HepG2 (cell line): Measurements from ENCODE around the gene AHSG. TPM values are rescaled to one million over a fixed set of nuclear protein-coding genes. Genes with fewer than 3 reads are reported as not detected.

Source experiments
- AKAP8 ChIP-seq: sonication (generic); formaldehyde crosslinking; IDR thresholded peaks from 2 replicates; pipeline ENCODE4 v1.5.1; 2020; ENCODE audit warnings: mild to moderate bottlenecking, missing genetic modification reagents
- CBX2 ChIP-seq, 2 experiments: fragments of 200-600 bp in 1 of 2; sonication (generic); formaldehyde crosslinking in 1 of 2; IDR thresholded peaks; 2 replicates each; pipeline versions ENCODE4 v1.7.0 to v1.8.1; 2018 to 2022; ENCODE audit warnings: low read depth in 2 of 2, low read length in 1 of 2, mild to moderate bottlenecking in 1 of 2, missing genetic modification reagents in 1 of 2
- ESRRA ChIP-seq: sonication (generic); formaldehyde crosslinking; IDR thresholded peaks from 2 replicates; pipeline ENCODE4 v1.5.1; 2020; ENCODE audit warnings: mild to moderate bottlenecking, low read depth, missing genetic modification reagents
- FOXO1 ChIP-seq: sonication (generic); formaldehyde crosslinking; IDR thresholded peaks from 2 replicates; pipeline ENCODE4 v1.4.0; 2020; ENCODE audit warnings: missing genetic modification reagents
- KAT7 ChIP-seq: IDR thresholded peaks from 2 replicates; pipeline ENCODE4 v1.6.1; 2018; ENCODE audit warnings: borderline replicate concordance, missing compliant biosample characterization
- MEIS2 ChIP-seq: sonication (generic); formaldehyde crosslinking; IDR thresholded peaks from 2 replicates; pipeline ENCODE4 v1.9.0; 2021; ENCODE audit warnings: mild to moderate bottlenecking, missing genetic modification reagents
- MIER3 ChIP-seq: IDR thresholded peaks from 2 replicates; pipeline ENCODE4 v1.6.1; 2016; ENCODE audit warnings: missing compliant biosample characterization, borderline replicate concordance
- MTF1 ChIP-seq: sonication (generic); formaldehyde crosslinking; IDR thresholded peaks from 2 replicates; pipeline ENCODE4 v1.5.0; 2020; ENCODE audit warnings: missing genetic modification reagents
- MXI1 ChIP-seq: IDR thresholded peaks from 3 replicates; pipeline ENCODE4 v1.6.1; 2012; ENCODE audit warnings: low read depth, low read length, inconsistent platforms, borderline replicate concordance
- NFATC3 ChIP-seq: sonication (generic); formaldehyde crosslinking; IDR thresholded peaks from 2 replicates; pipeline ENCODE4 v1.5.1; 2020; ENCODE audit warnings: mild to moderate bottlenecking, missing genetic modification reagents
- NFE2L2 ChIP-seq: fragments of 150-350 bp; IDR thresholded peaks from 2 replicates; pipeline ENCODE4 v1.6.1; 2014; ENCODE audit warnings: low read length
- PCBP1 ChIP-seq: fragments of 200-400 bp; formaldehyde crosslinking; IDR thresholded peaks from 2 replicates; pipeline ENCODE4 v1.6.1; 2017; ENCODE audit warnings: mild to moderate bottlenecking, low read depth, low read length, borderline replicate concordance
- PHB2 ChIP-seq: fragments of 450-650 bp; IDR thresholded peaks from 2 replicates; pipeline ENCODE4 v1.6.1; 2018; ENCODE audit not compliant: partially characterized antibody
- POLR2G ChIP-seq: fragments of 200-400 bp; formaldehyde crosslinking; IDR thresholded peaks from 2 replicates; pipeline ENCODE4 v1.6.1; 2018; ENCODE audit warnings: mild to moderate bottlenecking, low read depth, low read length, moderate library complexity
- RFXANK ChIP-seq: IDR thresholded peaks from 2 replicates; pipeline ENCODE4 v1.6.1; 2016
- SNAI1 ChIP-seq: sonication (generic); formaldehyde crosslinking; IDR thresholded peaks from 2 replicates; pipeline ENCODE4 v1.5.0; 2020; ENCODE audit warnings: mild to moderate bottlenecking, missing genetic modification reagents, borderline replicate concordance
- SP1 ChIP-seq, 2 experiments: fragments of 450-650 bp in 1 of 2; sonication (generic) in 1 of 2; formaldehyde crosslinking in 1 of 2; IDR thresholded peaks; 2 replicates each; pipeline versions ENCODE4 v1.4.0 to v1.6.1; 2016 to 2020; ENCODE audit warnings: missing genetic modification reagents in 1 of 2
- SPEN ChIP-seq: sonication (generic); formaldehyde crosslinking; IDR thresholded peaks from 2 replicates; pipeline ENCODE4 v1.5.1; 2020; ENCODE audit warnings: low read depth, mild to moderate bottlenecking, missing genetic modification reagents
- SRSF4 ChIP-seq: fragments of 200-400 bp; formaldehyde crosslinking; IDR thresholded peaks from one replicate; pipeline ENCODE4 v1.6.1; 2018; ENCODE audit warnings: mild to moderate bottlenecking, low read depth, low read length, moderate library complexity; ENCODE audit not compliant: poor library complexity, severe bottlenecking
- TFAP4 ChIP-seq: sonication (generic); IDR thresholded peaks from 2 replicates; pipeline ENCODE4 v1.6.1; 2016; ENCODE audit warnings: low read depth, borderline replicate concordance
- THAP8 ChIP-seq: sonication (generic); formaldehyde crosslinking; IDR thresholded peaks from 2 replicates; pipeline ENCODE4 v1.5.1; 2020; ENCODE audit warnings: missing genetic modification reagents, mild to moderate bottlenecking, borderline replicate concordance
- TMF1 ChIP-seq: sonication (generic); formaldehyde crosslinking; IDR thresholded peaks from 2 replicates; pipeline ENCODE4 v1.8.1; 2022; ENCODE audit warnings: low read depth, missing genetic modification reagents
- ZFX ChIP-seq: sonication (generic); formaldehyde crosslinking; IDR thresholded peaks from 2 replicates; pipeline ENCODE4 v1.4.0; 2020; ENCODE audit warnings: mild to moderate bottlenecking, low read depth, missing genetic modification reagents, moderate library complexity
- ZNF292 ChIP-seq: sonication (generic); formaldehyde crosslinking; IDR thresholded peaks from 2 replicates; pipeline ENCODE4 v1.8.1; 2022; ENCODE audit warnings: mild to moderate bottlenecking, low read depth, missing genetic modification reagents, borderline replicate concordance
- ZNF569 ChIP-seq: sonication (generic); formaldehyde crosslinking; IDR thresholded peaks from 2 replicates; pipeline ENCODE4 v1.5.0; 2020; ENCODE audit warnings: mild to moderate bottlenecking, missing genetic modification reagents, moderate library complexity, borderline replicate concordance
- ZNF652 ChIP-seq: IDR thresholded peaks from 2 replicates; pipeline ENCODE4 v1.6.1; 2016; ENCODE audit warnings: low read depth, borderline replicate concordance
- ZNF674 ChIP-seq: sonication (generic); formaldehyde crosslinking; IDR thresholded peaks from 2 replicates; pipeline ENCODE4 v1.5.0; 2020; ENCODE audit warnings: low read depth, mild to moderate bottlenecking, missing genetic modification reagents
- ZNF768 ChIP-seq: sonication (generic); formaldehyde crosslinking; IDR thresholded peaks from 2 replicates; pipeline ENCODE4 v1.4.0; 2020; ENCODE audit warnings: missing genetic modification reagents
- ZNF850 ChIP-seq: sonication (generic); formaldehyde crosslinking; conservative IDR thresholded peaks from 2 replicates; pipeline ENCODE4 v1.9.0; 2021; ENCODE audit warnings: mild to moderate bottlenecking, missing genetic modification reagents
- polyA plus RNA-seq, 8 experiments: library from polyadenylated mRNA; depleted of rRNA in 3 of 8; stranded (reverse) in 7 of 8; unstranded in 1 of 8; fragments of >200 nt; fragmentation: Illumina TruSeq in 4 of 8; extraction: Trizol in 4 of 8; gene quantifications; 2 replicates each; pipeline versions ENCODE4 v1.2.1 to v1.2.3, GENCODE V29; 2011 to 2016; ENCODE audit warnings: low read depth in 4 of 8, missing spikeins in 1 of 8, mixed read lengths in 1 of 8; ENCODE audit not compliant: insufficient read depth in 1 of 8
- total RNA-seq, 5 experiments: library from RNA; depleted of rRNA; stranded (reverse); fragments of >200 nt; fragmentation: Illumina TruSeq; extraction: Trizol; gene quantifications; 2 replicates each; pipeline ENCODE4 v1.2.3, GENCODE V29; 2016; ENCODE audit warnings: low read depth in 1 of 5
- TF ChIP-seq, protein P1 (sequence below): IDR thresholded peaks from 2 replicates; pipeline ENCODE4 v1.6.1; 2016; ENCODE audit warnings: control low read depth

AHSG gene
- total and polyA plus RNA-seq, 2 of the 13 experiments (the other 11 are each of a cell fraction or from before 2014, with no cell fraction given): 2,043 to 19,152 TPM

DNA sequence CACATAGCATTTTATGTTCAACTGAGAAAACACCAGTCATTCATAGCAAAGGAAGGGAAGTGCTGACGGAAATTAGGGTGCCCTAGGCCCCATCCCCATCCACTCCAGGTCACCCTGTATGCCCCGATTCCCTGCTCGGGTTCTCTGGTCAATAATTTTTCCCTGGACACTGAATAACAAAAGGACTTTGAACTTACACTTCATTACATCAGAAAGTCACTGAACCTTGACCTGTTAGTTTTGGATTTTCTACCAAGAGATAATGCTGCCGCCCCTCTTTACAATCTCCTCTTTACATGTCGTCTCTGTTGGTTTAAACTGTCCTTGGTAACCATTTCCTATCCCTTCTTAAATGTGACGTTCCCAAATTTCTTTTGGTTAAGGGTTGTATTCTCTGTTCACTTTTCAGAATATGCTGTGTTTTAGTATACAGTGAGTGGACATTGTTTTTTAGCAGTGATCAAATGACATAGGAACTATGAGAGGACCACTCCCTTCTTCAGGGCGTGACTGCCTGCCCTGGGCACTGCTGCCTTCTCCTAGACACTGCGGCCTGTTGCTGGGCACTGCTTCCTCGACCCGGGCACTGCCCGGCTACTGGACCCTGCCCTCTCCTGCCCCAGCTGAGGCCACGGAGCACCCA, 13.6 kb upstream of the AHSG start (continued):
- no peak for TF ChIP-seq ZNF569 (CRISPR knock-in tag)
- TF ChIP-seq SPEN: peak; percentile 86; the same call in 1 of the 2 replicates
- TF ChIP-seq MTF1 (CRISPR knock-in tag): no peak
- no peak; the same call in 2 of the 3 replicates for TF ChIP-seq MXI1
- TF ChIP-seq ZNF850: no peak
- TF ChIP-seq ZFX (CRISPR knock-in tag): peak; percentile 75
- peak; percentile 76; the same call in 1 of the 2 replicates for TF ChIP-seq KAT7
- TF ChIP-seq, protein P1, sequence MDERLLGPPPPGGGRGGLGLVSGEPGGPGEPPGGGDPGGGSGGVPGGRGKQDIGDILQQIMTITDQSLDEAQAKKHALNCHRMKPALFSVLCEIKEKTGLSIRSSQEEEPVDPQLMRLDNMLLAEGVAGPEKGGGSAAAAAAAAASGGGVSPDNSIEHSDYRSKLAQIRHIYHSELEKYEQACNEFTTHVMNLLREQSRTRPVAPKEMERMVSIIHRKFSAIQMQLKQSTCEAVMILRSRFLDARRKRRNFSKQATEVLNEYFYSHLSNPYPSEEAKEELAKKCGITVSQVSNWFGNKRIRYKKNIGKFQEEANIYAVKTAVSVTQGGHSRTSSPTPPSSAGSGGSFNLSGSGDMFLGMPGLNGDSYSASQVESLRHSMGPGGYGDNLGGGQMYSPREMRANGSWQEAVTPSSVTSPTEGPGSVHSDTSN (CRISPR knock-in tag): peak; percentile 27; the same call in 1 of the 2 replicates
- no peak for TF ChIP-seq ZNF292 (CRISPR knock-in tag)
- TF ChIP-seq ESRRA: peak; percentile 61
- TF ChIP-seq CBX2 (IDR thresholded peaks at IDR 0.05; ENCODE audit: low read depth, low read length): no peak
- no peak for TF ChIP-seq CBX2 (CRISPR knock-in tag; IDR thresholded peaks at IDR 0.05; ENCODE audit: low read depth)
- TF ChIP-seq FOXO1 (CRISPR knock-in tag): peak; percentile 73
- TF ChIP-seq PHB2: no peak
- TF ChIP-seq MIER3 (CRISPR knock-in tag): peak; percentile 69; the same call in 1 of the 2 replicates
- TF ChIP-seq NFATC3 (CRISPR knock-in tag): 0 out of 2 replicates have a peak, but pooled peaks have one; percentile 50
- peak; percentile 58; the same call in 1 of the 2 replicates for TF ChIP-seq RFXANK
- peak; percentile 68; the same call in 1 of the 2 replicates for TF ChIP-seq MEIS2 (CRISPR knock-in tag)
- no peak for TF ChIP-seq NFE2L2
- peak; percentile 71; the same call in 1 of the 2 replicates for TF ChIP-seq ZNF652 (CRISPR knock-in tag)
- no peak for TF ChIP-seq PCBP1
- no peak for TF ChIP-seq TMF1 (CRISPR knock-in tag)
- no peak for TF ChIP-seq AKAP8
- TF ChIP-seq POLR2G: peak; percentile 70
- TF ChIP-seq SP1 (IDR thresholded peaks at IDR 0.05): no peak
- TF ChIP-seq SP1 (CRISPR knock-in tag; IDR thresholded peaks at IDR 0.05): no peak
- TF ChIP-seq ZNF674 (CRISPR knock-in tag): no peak
- no peak for TF ChIP-seq TFAP4
- no peak for TF ChIP-seq SNAI1 (CRISPR knock-in tag)
- TF ChIP-seq THAP8: no peak
- TF ChIP-seq SRSF4: no peak
- TF ChIP-seq ZNF768 (CRISPR knock-in tag): peak; percentile 67
